ENCODE measurements around the gene SLC22A14. TPM values are rescaled to one million over a fixed set of nuclear protein-coding genes. Genes with fewer than 3 reads are reported as not detected.

The SLC22A14 gene
- total RNA-seq, 1 experiment from 2014 or later: 0.22 TPM

GRCh38 chr3:38278841-38279240 lies 3.3 kb upstream of the SLC22A14 start:
- H3K9ac ChIP-seq (ENCODE audit: low read length): no peak overlapping the region
- intact Hi-C loops (cut with micrococcal nuclease): no loop called here
- no peaks in the 10 kb centered on the region for H3K9me3 ChIP-seq (ENCODE audit: control insufficient read depth in 1 of 2, insufficient read depth in 1 of 2, low read depth in 1 of 2, low read length in 2 of 2)
- H3K27me3 ChIP-seq (ENCODE audit: insufficient read depth, low read length): no peaks in the 10 kb centered on the region
- no peak overlapping the region for H3K4me3 ChIP-seq (replicated peaks in 1 of 2; ENCODE audit: low read depth in 1 of 2, low read length in 2 of 2)
- H3K79me2 ChIP-seq (ENCODE audit: insufficient read depth, low read length): no peaks in the 10 kb centered on the region
- H3K9me2 ChIP-seq (ENCODE audit: insufficient read depth): no peaks in the 10 kb centered on the region
- no peak for ATAC-seq
- no peaks in the 10 kb centered on the region for H3K4me1 ChIP-seq (ENCODE audit: control insufficient read depth in 1 of 2, insufficient read depth in 2 of 2, low read length in 2 of 2)
- no peak overlapping the region for H3K27ac ChIP-seq (ENCODE audit: low read depth, low read length)
- BruUV-seq (replicated peaks): no TSS peak
- ChIA-PET POLR2A (no interaction called here), RAD21 (ENCODE audit: low non-redundant PET in 1 of 2, low total read pairs in 2 of 2, uncharacterized antibody in 2 of 2, unreplicated experiment in 2 of 2) (no interaction called here), CTCF (no interaction called here)
- no peak overlapping the region for H3K4me2 ChIP-seq (ENCODE audit: low read length)
- H3K36me3 ChIP-seq (ENCODE audit: control insufficient read depth in 1 of 2, insufficient read depth in 2 of 2, low read length in 2 of 2): no peaks in the 10 kb centered on the region
- TF ChIP-seq SP1 (IDR thresholded peaks at IDR 0.05; ENCODE audit: low read depth) (no peak), SIN3A (IDR thresholded peaks at IDR 0.05; ENCODE audit: low read depth) (no peak), RAD21 (IDR thresholded peaks at IDR 0.05; ENCODE audit: low read depth) (no peak), ZBTB33 (IDR thresholded peaks at IDR 0.05; ENCODE audit: extremely low read depth, insufficient replicate concordance, low read length) (no peak), POLR2AphosphoS5 (IDR thresholded peaks at IDR 0.05; ENCODE audit: low read depth, low read length) (no peak)
- no peak overlapping the region for H2AFZ ChIP-seq (ENCODE audit: low read depth, low read length, poor library complexity, severe bottlenecking)
- no peak for DNase-seq (ENCODE audit: low read depth, low spot score)
- H4K20me1 ChIP-seq (ENCODE audit: insufficient read depth): no peaks in the 10 kb centered on the region

- H3K79me2 ChIP-seq (ENCODE audit: insufficient read depth, low read length): no peaks in the 10 kb centered on the region
- no peak for ATAC-seq
- H3K4me2 ChIP-seq (ENCODE audit: low read length): no peak overlapping the region
- H3K4me3 ChIP-seq (replicated peaks in 1 of 2; ENCODE audit: low read depth in 1 of 2, low read length in 2 of 2): no peak overlapping the region
- DNase-seq (ENCODE audit: low read depth, low spot score): no peak
- H2AFZ ChIP-seq (ENCODE audit: low read depth, low read length, poor library complexity, severe bottlenecking): no peak overlapping the region
- H3K36me3 ChIP-seq (ENCODE audit: control insufficient read depth in 1 of 2, insufficient read depth in 2 of 2, low read length in 2 of 2): no peaks in the 10 kb centered on the region
- no peaks in the 10 kb centered on the region for H4K20me1 ChIP-seq (ENCODE audit: insufficient read depth)
- ChIA-PET CTCF (interaction anchor here (1.4 kb wide), 1 partner anchor 14 kb away, joined by 4 read pairs; no protein-coding TSS in a partner anchor), POLR2A (no interaction called here), RAD21 (ENCODE audit: low non-redundant PET in 1 of 2, low total read pairs in 2 of 2, uncharacterized antibody in 2 of 2, unreplicated experiment in 2 of 2) (no interaction called here)
- no peak overlapping the region for H3K9ac ChIP-seq (ENCODE audit: low read length)
- H3K27ac ChIP-seq (ENCODE audit: low read depth, low read length): no peak overlapping the region
- intact Hi-C loops (cut with micrococcal nuclease): no loop called here
- no peaks in the 10 kb centered on the region for H3K9me3 ChIP-seq (ENCODE audit: control insufficient read depth in 1 of 2, insufficient read depth in 1 of 2, low read depth in 1 of 2, low read length in 2 of 2)
- no peaks in the 10 kb centered on the region for H3K27me3 ChIP-seq (ENCODE audit: insufficient read depth, low read length)
- H3K9me2 ChIP-seq (ENCODE audit: insufficient read depth): no peaks in the 10 kb centered on the region
- no TSS peak for BruUV-seq (replicated peaks)
- H3K4me1 ChIP-seq (ENCODE audit: control insufficient read depth in 1 of 2, insufficient read depth in 2 of 2, low read length in 2 of 2): no peaks in the 10 kb centered on the region
- TF ChIP-seq ZBTB33 (IDR thresholded peaks at IDR 0.05; ENCODE audit: extremely low read depth, insufficient replicate concordance, low read length) (no peak), EZH2 (IDR thresholded peaks at IDR 0.05) (no peak), ZFX (IDR thresholded peaks at IDR 0.05) (no peak), POLR2AphosphoS5 (IDR thresholded peaks at IDR 0.05; ENCODE audit: low read depth, low read length) (no peak), SIN3A (IDR thresholded peaks at IDR 0.05; ENCODE audit: low read depth) (no peak), POLR2A (IDR thresholded peaks at IDR 0.05; ENCODE audit: borderline replicate concordance, extremely low read depth, insufficient read depth, insufficient read length) (no peak), YY1 (IDR thresholded peaks at IDR 0.05; ENCODE audit: extremely low read depth, insufficient replicate concordance, low read depth, low read length) (no peak), TCF7L2 (IDR thresholded peaks at IDR 0.05; ENCODE audit: borderline replicate concordance, extremely low read depth, insufficient read depth, insufficient read length) (no peak), ZNF274 (IDR thresholded peaks at IDR 0.05; ENCODE audit: low read depth, low read length) (no peak), CBX3 (IDR thresholded peaks at IDR 0.05; ENCODE audit: low read depth) (no peak)
Observed at GRCh38 chr3:38283810-38284755, 2.0 kb downstream of the SLC22A14 start.
